Mesenchymal stem cell (in vitro differentiated cells and primary cell): Measurements from ENCODE around the gene ANTKMT.

ENCODE experiments used
- DNase-seq: peaks from one replicate; pipeline ENCODE4 v3.0.0-alpha.2; 2013
- H2AFZ ChIP-seq: one replicate; pipeline ENCODE4 v1.6.1; 2013; ENCODE audit warnings: low read depth, mild to moderate bottlenecking, control low read depth, inconsistent platforms, low read length, moderate library complexity
- H2AK5ac ChIP-seq: 2 replicates; pipeline ENCODE4 v1.6.1; 2013; ENCODE audit warnings: low read length, moderate library complexity, mild to moderate bottlenecking, inconsistent platforms; ENCODE audit not compliant: severe bottlenecking
- H2BK120ac ChIP-seq: one replicate; pipeline ENCODE4 v1.6.1; 2013; ENCODE audit warnings: low read depth, mild to moderate bottlenecking, inconsistent platforms, low read length, moderate library complexity
- H2BK12ac ChIP-seq, 2 experiments: one replicate each; pipeline ENCODE4 v1.6.1; 2013; ENCODE audit warnings: inconsistent platforms in 2 of 2, low read length in 2 of 2, mild to moderate bottlenecking in 2 of 2, moderate library complexity in 2 of 2, control low read depth in 1 of 2
- H2BK15ac ChIP-seq: one replicate; pipeline ENCODE4 v1.6.1; 2013; ENCODE audit warnings: mild to moderate bottlenecking, low read depth, inconsistent platforms; ENCODE audit not compliant: poor library complexity, severe bottlenecking
- H2BK5ac ChIP-seq: 2 replicates; pipeline ENCODE4 v1.6.1; 2013; ENCODE audit warnings: low read depth, mild to moderate bottlenecking, low read length, control low read depth, inconsistent platforms; ENCODE audit not compliant: poor library complexity, severe bottlenecking
- H3K14ac ChIP-seq, 2 experiments: one replicate each; pipeline ENCODE4 v1.6.1; 2013; ENCODE audit warnings: inconsistent platforms in 2 of 2, low read length in 2 of 2, control low read depth in 1 of 2, mild to moderate bottlenecking in 1 of 2, moderate library complexity in 1 of 2
- H3K18ac ChIP-seq, 2 experiments: one replicate each; pipeline ENCODE4 v1.6.1; 2013; ENCODE audit warnings: inconsistent platforms in 2 of 2, low read length in 2 of 2, control low read depth in 1 of 2, low read depth in 1 of 2, mild to moderate bottlenecking in 1 of 2
- H3K23ac ChIP-seq, 2 experiments: one replicate each; pipeline ENCODE4 v1.6.1; 2013; ENCODE audit warnings: inconsistent platforms in 2 of 2, low read length in 2 of 2, mild to moderate bottlenecking in 2 of 2, moderate library complexity in 2 of 2, control low read depth in 1 of 2
- H3K27ac ChIP-seq: 2 replicates; pipeline ENCODE4 v1.5.1; 2013; ENCODE audit warnings: mild to moderate bottlenecking, moderate library complexity, low read length, control low read depth, inconsistent platforms; ENCODE audit not compliant: poor library complexity, severe bottlenecking
- H3K27me3 ChIP-seq, 2 experiments: 2 replicates each; pipeline versions ENCODE4 v1.6.1 to v1.7.0; 2013; ENCODE audit warnings: low read length in 2 of 2, mild to moderate bottlenecking in 2 of 2, moderate library complexity in 2 of 2, control low read depth in 1 of 2, inconsistent platforms in 1 of 2; ENCODE audit not compliant: control insufficient read depth in 1 of 2, insufficient read depth in 1 of 2
- H3K36me3 ChIP-seq, 2 experiments: 2 replicates each; pipeline versions ENCODE4 v1.6.1 to v1.7.0; 2013; ENCODE audit warnings: low read length in 2 of 2, control low read depth in 1 of 2, inconsistent platforms in 1 of 2, low read depth in 1 of 2, mild to moderate bottlenecking in 1 of 2; ENCODE audit not compliant: insufficient read depth in 2 of 2, control insufficient read depth in 1 of 2
- H3K4ac ChIP-seq, 2 experiments: one replicate each; pipeline ENCODE4 v1.6.1; 2013; ENCODE audit warnings: inconsistent platforms in 2 of 2, low read length in 2 of 2, mild to moderate bottlenecking in 2 of 2, moderate library complexity in 2 of 2, control low read depth in 1 of 2, low read depth in 1 of 2
- H3K4me1 ChIP-seq: 2 replicates; pipeline ENCODE4 v1.6.1; 2013; ENCODE audit warnings: low read depth, low read length, control low read depth; ENCODE audit not compliant: control insufficient read depth, insufficient read depth
- H3K4me2 ChIP-seq: 2 replicates; pipeline ENCODE4 v1.6.1; 2013; ENCODE audit warnings: low read length, mild to moderate bottlenecking, inconsistent platforms; ENCODE audit not compliant: poor library complexity, severe bottlenecking
- H3K4me3 ChIP-seq, 2 experiments: 2 replicates each; pipeline versions ENCODE4 v1.5.1 to v1.7.0; 2013; ENCODE audit warnings: low read length in 2 of 2, mild to moderate bottlenecking in 2 of 2, control low read depth in 1 of 2, low read depth in 1 of 2; ENCODE audit not compliant: insufficient read depth in 1 of 2
- H3K79me1 ChIP-seq: replicated peaks from 2 replicates; pipeline ENCODE4 v1.6.1; 2013; ENCODE audit warnings: mild to moderate bottlenecking, control low read depth, low read length, inconsistent platforms; ENCODE audit not compliant: poor library complexity, severe bottlenecking
- H3K9ac ChIP-seq: 2 replicates; pipeline ENCODE4 v1.7.0; 2013; ENCODE audit warnings: mild to moderate bottlenecking, low read length, moderate library complexity
- H3K9me3 ChIP-seq: 2 replicates; pipeline ENCODE4 v1.7.0; 2013; ENCODE audit warnings: mild to moderate bottlenecking, low read length; ENCODE audit not compliant: control insufficient read depth
- H4K8ac ChIP-seq: one replicate; pipeline ENCODE4 v1.6.1; 2013; ENCODE audit warnings: inconsistent platforms, mild to moderate bottlenecking, low read length, moderate library complexity
- H4K91ac ChIP-seq: one replicate; pipeline ENCODE4 v1.6.1; 2013; ENCODE audit warnings: mild to moderate bottlenecking, low read length, inconsistent platforms
- WGBS: methylation state at CpG from one replicate; pipeline ENCODE4 v1.1.7; 2013; ENCODE audit warnings: mixed read lengths; 5-methylcytosine and 5-hydroxymethylcytosine counted together

ANTKMT gene

DNA sequence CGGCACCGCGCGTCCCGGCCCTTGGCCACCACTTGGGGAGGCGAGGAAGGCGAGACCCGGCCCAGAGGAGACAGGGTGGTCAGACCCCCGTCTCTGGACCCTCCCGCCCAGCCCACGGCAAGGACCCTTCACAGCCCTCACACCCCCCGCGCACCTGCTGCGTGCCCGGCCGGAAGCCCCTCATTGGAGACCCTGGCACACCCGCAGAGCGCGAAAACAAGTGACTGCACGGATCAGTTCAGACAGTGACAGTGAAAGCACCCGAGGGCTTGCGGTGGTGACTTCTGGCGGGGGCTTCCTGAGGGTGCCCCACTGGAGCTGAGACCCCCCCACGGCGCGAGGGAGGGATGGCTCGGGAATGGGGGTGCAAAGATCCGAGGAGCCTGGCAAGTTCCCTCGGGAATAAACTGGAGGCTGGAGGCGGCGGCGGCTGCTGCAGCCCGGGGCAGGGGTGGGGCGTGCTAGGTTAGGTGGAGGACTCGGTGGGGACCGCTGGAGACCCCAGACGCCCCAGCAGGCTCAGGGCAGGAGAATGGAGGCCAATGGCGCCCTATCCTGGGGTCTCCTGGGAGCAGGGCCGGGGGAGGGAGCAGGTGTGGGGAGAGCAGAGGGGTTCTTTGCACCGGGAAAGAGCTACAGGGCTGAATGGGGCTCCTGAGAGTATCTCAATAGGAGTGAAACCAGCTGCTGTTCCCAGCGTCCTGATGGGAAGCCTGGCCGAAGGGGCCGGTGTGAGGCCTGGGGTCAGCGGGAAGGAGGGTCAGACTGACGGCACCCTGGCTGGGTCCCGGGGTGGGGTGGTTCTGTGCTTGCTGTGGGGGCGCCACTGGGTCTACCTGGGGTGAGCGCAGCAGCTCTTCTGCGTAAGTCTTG lies 14.5 kb upstream of the ANTKMT start:
- Histone ChIP-seq H2BK15ac (no peak overlapping the region), H2AK5ac (no peak overlapping the region), H4K8ac (no peak overlapping the region), H3K9me3 (no peaks in the 10 kb centered on the region), H2BK5ac (no peak overlapping the region), H3K4me3 (no peak overlapping the region), H3K36me3 (no peaks in the 10 kb centered on the region), H3K27me3 (peaks cover 77 to 90% of the 10 kb centered on the region in 2 experiments), H3K4ac (no peak overlapping the region), H4K91ac (no peak overlapping the region), H3K27ac (no peak overlapping the region), H3K4me1 (peaks cover 26% of the 10 kb centered on the region), H3K23ac (no peak overlapping the region), H3K9ac (no peak overlapping the region), H2BK12ac (no peak overlapping the region), H2BK120ac (no peak overlapping the region), H3K18ac (no peak overlapping the region), H3K14ac (no peak overlapping the region), H2AFZ (no peak overlapping the region), H3K4me2 (no peak overlapping the region), H3K79me1 (no peaks in the 10 kb centered on the region)
- no peak for DNase-seq
- 12% methylated on average over 38 of the region's 49 CpGs for WGBS

DNA sequence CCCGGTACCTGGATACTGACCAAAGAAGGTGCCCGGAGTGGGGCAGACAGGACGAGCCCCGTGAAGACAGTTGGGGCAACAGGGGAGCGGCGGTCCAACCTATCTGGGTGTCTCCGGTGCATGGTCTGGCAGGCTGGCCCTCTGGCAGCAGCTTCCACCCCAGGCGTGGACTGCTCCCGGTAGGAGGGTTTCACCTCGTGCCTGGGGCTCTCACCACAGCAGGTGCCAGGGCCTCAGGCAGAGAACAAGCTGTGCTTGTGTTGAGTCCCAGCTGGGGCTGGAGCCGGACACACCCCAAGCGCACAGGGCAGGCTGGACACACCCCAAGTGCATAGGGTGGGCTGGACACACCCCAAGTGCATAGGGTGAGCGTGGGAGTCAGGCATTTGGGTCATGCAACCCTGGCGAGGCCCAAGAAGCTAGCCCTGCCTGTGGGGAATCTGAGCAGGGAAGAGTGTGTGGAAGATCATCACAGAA lies 13.8 kb upstream of the ANTKMT start:
- no peak overlapping the region for H4K91ac ChIP-seq
- no peak overlapping the region for H3K4me3 ChIP-seq
- H3K4ac ChIP-seq = no peak overlapping the region
- no peak overlapping the region for H2BK120ac ChIP-seq
- H2BK12ac ChIP-seq = no peak overlapping the region
- H2AK5ac ChIP-seq = no peak overlapping the region
- peaks cover 71 to 84% of the 10 kb centered on the region in 2 experiments for H3K27me3 ChIP-seq
- no peaks in the 10 kb centered on the region for H3K36me3 ChIP-seq
- H3K14ac ChIP-seq = no peak overlapping the region
- 51% methylated on average over 12 of the region's 14 CpGs for WGBS
- no peak overlapping the region for H2AFZ ChIP-seq
- no peak overlapping the region for H3K4me2 ChIP-seq
- peaks cover 30% of the 10 kb centered on the region for H3K4me1 ChIP-seq
- no peak overlapping the region for H2BK15ac ChIP-seq
- no peak overlapping the region for H4K8ac ChIP-seq
- H3K27ac ChIP-seq = no peak overlapping the region
- no peak overlapping the region for H3K9ac ChIP-seq
- no peak overlapping the region for H3K18ac ChIP-seq
- H2BK5ac ChIP-seq = no peak overlapping the region
- H3K79me1 ChIP-seq = no peaks in the 10 kb centered on the region
- H3K23ac ChIP-seq = no peak overlapping the region
- H3K9me3 ChIP-seq = no peaks in the 10 kb centered on the region
- DNase-seq = no peak

GRCh38 chr16:708019-708418 lies 12.9 kb upstream of the ANTKMT start:
- no peaks in the 10 kb centered on the region for H3K9me3 ChIP-seq
- H2BK12ac ChIP-seq = no peak overlapping the region
- H2BK15ac ChIP-seq = no peak overlapping the region
- no peak overlapping the region for H4K8ac ChIP-seq
- no peak overlapping the region for H4K91ac ChIP-seq
- no peak overlapping the region for H2AFZ ChIP-seq
- H3K9ac ChIP-seq = no peak overlapping the region
- no peak overlapping the region for H3K14ac ChIP-seq
- no peak for DNase-seq
- peaks cover 31% of the 10 kb centered on the region for H3K4me1 ChIP-seq
- H3K4ac ChIP-seq = no peak overlapping the region
- H3K36me3 ChIP-seq = no peaks in the 10 kb centered on the region
- H2BK120ac ChIP-seq = no peak overlapping the region
- no peaks in the 10 kb centered on the region for H3K79me1 ChIP-seq
- no peak overlapping the region for H2AK5ac ChIP-seq
- no peak overlapping the region for H3K18ac ChIP-seq
- H3K4me3 ChIP-seq = no peak overlapping the region
- 67% methylated on average over 3 of the region's 3 CpGs for WGBS
- H2BK5ac ChIP-seq = no peak overlapping the region
- H3K23ac ChIP-seq = no peak overlapping the region
- peaks cover 62 to 75% of the 10 kb centered on the region in 2 experiments for H3K27me3 ChIP-seq
- no peak overlapping the region for H3K4me2 ChIP-seq
- no peak overlapping the region for H3K27ac ChIP-seq

- 62% methylated on average over 4 of the region's 4 CpGs for WGBS
- Histone ChIP-seq H3K27ac (no peak overlapping the region), H3K9ac (no peak overlapping the region), H2BK12ac (no peak overlapping the region), H3K23ac (no peak overlapping the region), H3K14ac (no peak overlapping the region), H3K4me2 (no peak overlapping the region), H4K8ac (no peak overlapping the region), H2AFZ (no peak overlapping the region), H3K4me1 (peaks cover 34% of the 10 kb centered on the region), H3K79me1 (no peaks in the 10 kb centered on the region), H2BK5ac (no peak overlapping the region), H3K36me3 (no peaks in the 10 kb centered on the region), H3K27me3 (peaks cover 52 to 66% of the 10 kb centered on the region in 2 experiments), H2AK5ac (no peak overlapping the region), H3K18ac (no peak overlapping the region), H4K91ac (no peak overlapping the region), H2BK120ac (no peak overlapping the region), H2BK15ac (no peak overlapping the region), H3K4me3 (no peak overlapping the region), H3K9me3 (no peaks in the 10 kb centered on the region), H3K4ac (no peak overlapping the region)
- DNase-seq = no peak
Observed at GRCh38 chr16:708959-709358, 12.0 kb upstream of the ANTKMT start.
